A549 (cell line): Measurements from ENCODE around the gene CUX1. TPM values are rescaled to one million over a fixed set of nuclear protein-coding genes. Genes with fewer than 3 reads are reported as not detected.

ENCODE experiments used
- ATAC-seq, 2 experiments: fragments of 200-7000 bp in 1 of 2; fragments of >200 bp in 1 of 2; cut with Nextera tagmentation in 1 of 2; cut with Tn5 transposase in 1 of 2; 3 replicates each; pipeline versions ENCODE4 v1.8.0 to v1.9.1; 2018 to 2020; ENCODE audit warnings: mild to moderate bottlenecking in 1 of 2, moderate library complexity in 1 of 2
- CTCF ChIA-PET: fragments of 300-600 bp; sonication (Branson Sonifier 250); formaldehyde crosslinking; extraction: SDS; loops from one replicate; lab custom pipeline; 2021; ENCODE audit warnings: antibody characterized with exemption, inconsistent platforms; lab: Yijun Ruan, JAX
- POLR2A ChIA-PET: fragments of 350-600 bp; formaldehyde crosslinking; extraction: SDS; loops from one replicate; lab custom pipeline; 2021; ENCODE audit warnings: antibody characterized with exemption, inconsistent platforms; lab: Yijun Ruan, JAX
- DNase-seq, 2 experiments: peaks; one replicate each; pipeline versions ENCODE4 v3.0.0 to v3.0.0-alpha.2; 2011 to 2016; ENCODE audit warnings: low read depth in 1 of 2, low spot score in 1 of 2
- FAIRE-seq: peaks from 2 replicates; lab custom pipeline; 2011; peaks lifted over from hg19 to GRCh38; lab: Jason Lieb, UNC
- H3K27ac ChIP-seq, 2 experiments: fragments of >200 bp; sonication (Bioruptor Twin); formaldehyde crosslinking; 3 replicates each; pipeline ENCODE4 v1.5.1; 2016 to 2017
- H3K4me1 ChIP-seq: fragments of >200 bp; sonication (Bioruptor Twin); formaldehyde crosslinking; 3 replicates; pipeline ENCODE4 v1.6.1; 2016
- H3K4me2 ChIP-seq: fragments of >200 bp; sonication (Bioruptor Twin); formaldehyde crosslinking; 3 replicates; pipeline ENCODE4 v1.6.1; 2016
- H3K4me3 ChIP-seq: fragments of >200 bp; sonication (Bioruptor Twin); formaldehyde crosslinking; 3 replicates; pipeline ENCODE4 v1.5.1; 2016
- H3K9me3 ChIP-seq: fragments of >200 bp; sonication (Bioruptor Twin); formaldehyde crosslinking; 3 replicates; pipeline ENCODE4 v1.6.1; 2016
- ATOH8 ChIP-seq: fragments of 250-450 bp; sonication (Bioruptor Pico); IDR thresholded peaks from 2 replicates; pipeline ENCODE4 v1.5.0; 2020; ENCODE audit warnings: low read depth, mild to moderate bottlenecking, moderate library complexity
- BHLHE40 ChIP-seq: IDR thresholded peaks from 2 replicates; pipeline ENCODE4 v1.6.1; 2012; ENCODE audit warnings: low read depth, low read length, inconsistent platforms
- CBX2 ChIP-seq: fragments of 200-600 bp; sonication (generic); IDR thresholded peaks from 2 replicates; pipeline ENCODE4 v1.6.1; 2016; ENCODE audit warnings: low read depth, mild to moderate bottlenecking, borderline replicate concordance
- CBX8 ChIP-seq: fragments of 200-600 bp; sonication (generic); IDR thresholded peaks from 2 replicates; pipeline ENCODE4 v1.6.1; 2016
- CHD2 ChIP-seq: fragments of 150-350 bp; IDR thresholded peaks from 2 replicates; pipeline ENCODE4 v1.6.1; 2014; ENCODE audit warnings: low read length; ENCODE audit not compliant: partially characterized antibody
- E2F6 ChIP-seq: IDR thresholded peaks from 2 replicates; pipeline ENCODE4 v1.6.1; 2012; ENCODE audit warnings: low read depth, borderline replicate concordance
- EP300 ChIP-seq, 2 experiments: fragments of >200 bp; sonication (Bioruptor Twin); formaldehyde crosslinking; IDR thresholded peaks; 2 replicates in 1 of 2; 3 replicates in 1 of 2; pipeline ENCODE4 v1.6.1; 2016 to 2017
- FOSB ChIP-seq: fragments of 250-450 bp; sonication (Bioruptor Pico); IDR thresholded peaks from 2 replicates; pipeline ENCODE4 v1.5.0; 2020; ENCODE audit warnings: mild to moderate bottlenecking, moderate library complexity
- FOXS1 ChIP-seq: fragments of 250-450 bp; sonication (Bioruptor Pico); IDR thresholded peaks from 2 replicates; pipeline ENCODE4 v1.5.0; 2020; ENCODE audit warnings: mild to moderate bottlenecking, moderate library complexity
- GATA3 ChIP-seq: IDR thresholded peaks from 2 replicates; pipeline ENCODE4 v1.6.1; 2012; ENCODE audit warnings: borderline replicate concordance
- HES2 ChIP-seq: fragments of >200 bp; sonication (Bioruptor Twin); formaldehyde crosslinking; IDR thresholded peaks from 2 replicates; pipeline ENCODE4 v1.6.1; 2016
- HEYL ChIP-seq: fragments of 250-450 bp; sonication (Bioruptor Pico); IDR thresholded peaks from 2 replicates; pipeline ENCODE4 v1.8.0; 2021; ENCODE audit warnings: mild to moderate bottlenecking, moderate library complexity
- HOXA7 ChIP-seq: fragments of 250-450 bp; sonication (Bioruptor Pico); IDR thresholded peaks from 2 replicates; pipeline ENCODE4 v1.5.0; 2020; ENCODE audit warnings: mild to moderate bottlenecking, moderate library complexity
- MAX ChIP-seq: IDR thresholded peaks from 2 replicates; pipeline ENCODE4 v1.6.1; 2012
- MYC ChIP-seq: IDR thresholded peaks from 2 replicates; pipeline ENCODE4 v1.6.1; 2012; ENCODE audit warnings: mild to moderate bottlenecking, inconsistent platforms, low read length, improper control_type of control experiment, borderline replicate concordance
- NFE2L2 ChIP-seq: fragments of 150-350 bp; conservative IDR thresholded peaks from 2 replicates; pipeline ENCODE4 v1.6.1; 2014; ENCODE audit warnings: low read length
- PBX3 ChIP-seq: IDR thresholded peaks from 2 replicates; pipeline ENCODE4 v1.6.1; 2012
- PHF8 ChIP-seq: fragments of 200-600 bp; sonication (generic); IDR thresholded peaks from 2 replicates; pipeline ENCODE4 v1.6.1; 2016; ENCODE audit warnings: low read depth, mild to moderate bottlenecking, antibody characterized with exemption, moderate library complexity, borderline replicate concordance
- RAD21 ChIP-seq, 2 experiments: fragments of >200 bp in 1 of 2; sonication (Bioruptor Twin) in 1 of 2; formaldehyde crosslinking in 1 of 2; IDR thresholded peaks in 1 of 2; conservative IDR thresholded peaks in 1 of 2; 2 replicates in 1 of 2; 3 replicates in 1 of 2; pipeline ENCODE4 v1.6.1; 2012 to 2018; ENCODE audit warnings: inconsistent platforms in 1 of 2
- REST ChIP-seq: fragments of 200-600 bp; sonication (generic); IDR thresholded peaks from 2 replicates; pipeline ENCODE4 v1.6.1; 2016; ENCODE audit warnings: antibody characterized with exemption, mild to moderate bottlenecking, moderate library complexity
- RNF2 ChIP-seq: fragments of 200-600 bp; sonication (generic); IDR thresholded peaks from 2 replicates; pipeline ENCODE4 v1.6.1; 2016; ENCODE audit warnings: low read depth, mild to moderate bottlenecking, antibody characterized with exemption, moderate library complexity, borderline replicate concordance
- TFCP2L1 ChIP-seq: fragments of 250-450 bp; sonication (Bioruptor Pico); IDR thresholded peaks from 2 replicates; pipeline ENCODE4 v1.5.0; 2021; ENCODE audit warnings: mild to moderate bottlenecking
- TP53 ChIP-seq: fragments of 250-450 bp; sonication (Bioruptor Pico); IDR thresholded peaks from 2 replicates; pipeline ENCODE4 v1.5.0; 2021; ENCODE audit warnings: mild to moderate bottlenecking, moderate library complexity
- USF2 ChIP-seq: fragments of 450-650 bp; IDR thresholded peaks from 2 replicates; pipeline ENCODE4 v1.6.1; 2014; ENCODE audit warnings: antibody characterized with exemption
- ZC3H11A ChIP-seq: fragments of 450-650 bp; IDR thresholded peaks from 2 replicates; pipeline ENCODE4 v1.6.1; 2014; ENCODE audit warnings: antibody characterized with exemption, mild to moderate bottlenecking
- ZNF302 ChIP-seq: fragments of 250-450 bp; sonication (Bioruptor Pico); IDR thresholded peaks from 2 replicates; pipeline ENCODE4 v1.9.0; 2021; ENCODE audit warnings: inconsistent platforms, mild to moderate bottlenecking, moderate library complexity
- WGBS: methylation state at CpG from one replicate; pipeline ENCODE4 v1.1.6; 2017; ENCODE audit errors: missing lambda C conversion rate; 5-methylcytosine and 5-hydroxymethylcytosine counted together
- polyA plus RNA-seq, 4 experiments: library from polyadenylated mRNA; depleted of rRNA in 3 of 4; stranded (reverse); fragments of >200 nt; fragmentation: RNase III in 1 of 4; extraction: RNeasy Plus Mini Kit Qiagen cat#74134 plus additional on column Dnase treatment in 1 of 4; gene quantifications; 2 replicates in 3 of 4; 3 replicates in 1 of 4; pipeline ENCODE4 v1.2.3, GENCODE V29; 2011 to 2017

The CUX1 gene
- polyA plus RNA-seq, 2 of the 4 experiments (the other 2 are of a cell fraction) = 32.7 to 33.4 TPM

GRCh38 chr7:102097601-102098161 is 280.3 kb downstream of the CUX1 start:
- TF ChIP-seq EP300 (IDR thresholded peaks at IDR 0.05) (no peak), FOSB (no peak), RAD21 (conservative IDR thresholded peaks at IDR 0.05 in 1 of 2, IDR thresholded peaks at IDR 0.05 in 1 of 2) (no peak), REST (no peak), MAX (no peak), ZC3H11A (no peak), HOXA7 (no peak), ZNF302 (CRISPR knock-in tag) (no peak), TFCP2L1 (CRISPR knock-in tag) (no peak), HEYL (CRISPR knock-in tag) (no peak), FOXS1 (no peak), E2F6 (no peak), PBX3 (no peak), CHD2 (no peak)
- peaks cover 20% of the 10 kb centered on the region for H3K4me1 ChIP-seq
- ATAC-seq (no peak), FAIRE-seq (no peak), DNase-seq (peak in 1 of 2 experiments; percentile 65)
- 49% methylated on average over 13 of the region's 13 CpGs for WGBS
- ChIA-PET POLR2A (no interaction called here), CTCF (interaction anchor here (0.7 to 1.4 kb wide), 3 partner anchors 9 to 175 kb away, joined by 3 read pairs; no protein-coding TSS in a partner anchor)
- H3K9me3 ChIP-seq = no peaks in the 10 kb centered on the region
- H3K27ac ChIP-seq = peak overlapping the region in 1 of 2 experiments; percentile 67; a peak in 4 of 6 replicates
- no peak overlapping the region for H3K4me3 ChIP-seq
- peak overlapping the region; percentile 29; the same call in 1 of the 3 replicates for H3K4me2 ChIP-seq

- H3K9me3 ChIP-seq = no peaks in the 10 kb centered on the region
- 94% methylated on average over 5 of the region's 6 CpGs for WGBS
- ATAC-seq (no peak), FAIRE-seq (no peak), DNase-seq (no peak)
- ChIA-PET CTCF (interaction anchor here (1.7 kb wide), 1 partner anchor 9 kb away, joined by 5 read pairs; no protein-coding TSS in a partner anchor), POLR2A (no interaction called here)
- H3K4me2 ChIP-seq = no peak overlapping the region
- peaks cover 20% of the 10 kb centered on the region for H3K4me1 ChIP-seq
- peak overlapping the region in 1 of 2 experiments; percentile 10; a peak in 1 of 6 replicates for H3K27ac ChIP-seq
- H3K4me3 ChIP-seq = no peak overlapping the region
- TF ChIP-seq USF2 = no peak
- no peak for TF ChIP-seq HES2
- no peak for TF ChIP-seq PHF8
- no peak for TF ChIP-seq PBX3
- TF ChIP-seq MYC = no peak
- TF ChIP-seq RNF2 = no peak
- TF ChIP-seq MAX = no peak
- TF ChIP-seq HEYL (CRISPR knock-in tag) = no peak
- no peak for TF ChIP-seq CBX8
- no peak for TF ChIP-seq FOSB
- no peak for TF ChIP-seq RAD21 (conservative IDR thresholded peaks at IDR 0.05 in 1 of 2, IDR thresholded peaks at IDR 0.05 in 1 of 2)
- TF ChIP-seq TP53 = no peak
- no peak for TF ChIP-seq NFE2L2
- TF ChIP-seq EP300 (IDR thresholded peaks at IDR 0.05) = no peak
- TF ChIP-seq ATOH8 = no peak
- TF ChIP-seq BHLHE40 = no peak
- TF ChIP-seq CBX2 = no peak
- no peak for TF ChIP-seq GATA3
These were observed 281.6 kb downstream of the CUX1 start for GRCh38 chr7:102098986-102099385.
